GM19328 (cell line): ENCODE data around the gene CBLN3.

Experiments used
- ATAC-seq: cut with Tn5 transposase; IDR thresholded peaks from one replicate; pipeline ENCODE4 v1.9.1; 2021; ENCODE audit warnings: mild to moderate bottlenecking, moderate library complexity; ENCODE audit not compliant: unreplicated experiment

Gene CBLN3

DNA sequence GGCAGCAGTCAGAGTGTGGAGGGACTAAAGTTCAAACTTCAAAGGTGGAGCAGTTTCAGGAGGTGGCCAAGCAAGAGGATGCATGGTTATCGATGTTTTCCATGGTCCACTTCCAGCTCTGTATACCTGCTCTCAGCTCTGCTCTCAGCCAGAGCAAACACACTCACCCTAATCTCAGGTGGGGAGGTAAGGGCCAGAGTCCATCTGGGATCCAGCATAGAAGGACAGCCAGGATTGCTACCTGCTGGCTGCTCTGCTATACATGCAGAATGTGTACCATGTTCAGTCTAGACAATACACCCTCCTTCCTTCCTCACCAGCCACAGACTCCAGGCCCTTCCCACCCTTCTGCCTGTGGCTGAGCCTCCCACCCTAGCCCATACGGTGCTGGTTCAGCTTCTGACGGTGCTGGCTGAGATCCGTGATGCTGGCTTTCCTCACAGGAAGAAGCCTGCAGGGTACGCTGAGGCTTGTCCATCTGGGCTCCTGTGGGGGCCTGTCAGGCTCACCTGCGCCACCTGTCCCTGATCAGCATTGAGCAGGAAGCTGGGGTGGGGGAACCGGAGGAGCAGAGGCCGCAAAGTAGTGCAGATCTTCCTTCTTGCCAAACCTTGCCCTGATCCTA, 2.4 kb downstream of the CBLN3 start:
- ATAC-seq = no peak

GRCh38 chr14:24426150-24426911, 3.1 kb downstream of the CBLN3 start:
- no peak for ATAC-seq

- no peak for ATAC-seq
These were observed 3.8 kb downstream of the CBLN3 start for GRCh38 chr14:24425704-24426103.

DNA sequence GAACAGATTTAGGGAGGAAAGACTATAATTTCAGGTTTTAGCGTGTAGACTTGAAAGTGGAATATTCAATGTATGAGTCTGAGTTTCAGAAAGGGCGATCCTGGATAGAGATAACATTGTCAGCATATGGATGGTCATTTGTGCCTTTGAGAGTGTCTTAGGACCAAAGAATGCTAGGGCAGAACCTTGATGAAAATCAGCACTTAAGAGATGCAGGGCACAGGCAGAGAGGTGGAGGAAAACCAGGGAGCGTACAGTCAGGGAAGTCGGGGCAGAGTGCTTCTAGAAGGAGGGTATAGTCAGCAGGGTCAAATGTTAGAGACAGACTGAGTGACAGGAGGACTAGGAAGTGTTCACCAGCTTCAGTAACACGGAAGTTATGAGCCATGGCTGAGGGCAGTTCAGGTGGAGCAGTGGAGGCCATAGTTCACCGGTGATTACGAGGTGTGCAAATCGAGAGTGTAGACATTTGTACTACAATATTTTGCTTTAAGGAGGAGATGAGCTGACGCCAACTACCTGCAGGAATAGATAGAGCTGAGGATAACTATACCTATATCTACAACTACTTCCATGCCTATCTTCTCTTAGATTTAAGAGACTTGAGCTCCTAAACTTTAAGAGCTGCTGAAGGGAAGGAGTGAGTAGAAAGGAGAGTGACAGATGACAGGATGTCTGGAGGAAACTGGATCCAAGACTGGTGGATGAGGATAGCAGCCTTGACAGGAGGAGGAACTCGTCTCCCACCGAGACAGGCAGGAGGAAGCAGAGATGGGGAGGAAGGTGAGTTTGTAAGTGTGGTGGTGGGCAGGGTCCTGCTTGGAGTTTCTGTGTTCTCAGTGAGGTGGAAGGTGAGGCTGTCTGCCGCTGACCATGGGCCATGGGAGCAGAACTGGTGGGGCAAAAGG, 6.5 kb downstream of the CBLN3 start:
- no peak for ATAC-seq

DNA sequence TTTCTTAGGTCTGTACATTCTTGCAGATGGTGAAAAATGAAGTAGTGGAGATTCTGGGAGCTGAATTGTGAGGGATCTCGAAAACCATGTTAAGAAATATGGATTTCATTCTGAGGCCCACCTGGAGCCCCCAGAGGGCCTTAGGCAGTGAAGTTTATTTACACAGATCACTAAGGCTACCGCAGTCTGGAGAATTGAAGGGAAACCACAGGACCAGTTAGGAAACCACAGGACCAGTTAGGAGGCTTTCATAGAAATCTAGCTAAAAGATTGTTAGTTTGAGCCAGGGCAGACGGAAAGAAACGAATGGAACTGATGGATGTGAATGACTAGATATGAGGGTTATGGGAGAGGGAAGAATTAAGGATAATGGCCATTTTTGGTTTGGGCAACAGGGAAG, 7.2 kb downstream of the CBLN3 start:
- no peak for ATAC-seq

GRCh38 chr14:24418492-24418873, 11.0 kb downstream of the CBLN3 start:
- ATAC-seq = no peak

DNA sequence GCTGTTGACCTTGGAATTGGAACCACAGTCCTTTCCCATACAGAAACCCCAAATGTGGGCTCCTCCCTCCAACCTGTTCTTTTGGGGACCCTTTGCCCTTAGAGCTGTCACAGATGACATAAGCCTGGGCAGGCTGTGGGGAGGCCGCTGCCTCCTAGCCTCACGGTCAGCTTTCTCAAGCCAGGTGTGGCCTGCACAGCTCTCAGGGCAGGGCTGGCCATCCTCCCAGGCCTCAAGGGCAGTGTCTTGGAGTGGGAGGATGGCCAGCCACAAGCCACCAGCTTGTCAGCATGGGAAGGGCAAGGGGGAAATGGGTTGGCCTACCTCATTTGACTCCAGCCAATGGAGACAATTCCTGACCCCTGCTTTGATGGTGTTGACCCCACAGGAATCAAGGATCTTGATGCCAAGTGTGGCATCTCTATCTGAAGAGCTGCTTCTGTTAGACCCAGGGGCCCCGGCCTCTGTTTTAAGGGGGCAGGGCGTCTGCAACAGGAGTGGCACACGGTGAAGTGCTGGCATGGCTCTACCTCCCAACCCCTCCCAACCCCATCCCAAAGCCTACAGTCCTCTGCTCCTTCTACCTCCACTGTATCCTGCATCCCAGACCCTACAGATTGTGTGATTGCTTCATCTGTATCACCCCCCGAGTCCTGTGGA, 11.5 kb downstream of the CBLN3 start:
- ATAC-seq = no peak

DNA sequence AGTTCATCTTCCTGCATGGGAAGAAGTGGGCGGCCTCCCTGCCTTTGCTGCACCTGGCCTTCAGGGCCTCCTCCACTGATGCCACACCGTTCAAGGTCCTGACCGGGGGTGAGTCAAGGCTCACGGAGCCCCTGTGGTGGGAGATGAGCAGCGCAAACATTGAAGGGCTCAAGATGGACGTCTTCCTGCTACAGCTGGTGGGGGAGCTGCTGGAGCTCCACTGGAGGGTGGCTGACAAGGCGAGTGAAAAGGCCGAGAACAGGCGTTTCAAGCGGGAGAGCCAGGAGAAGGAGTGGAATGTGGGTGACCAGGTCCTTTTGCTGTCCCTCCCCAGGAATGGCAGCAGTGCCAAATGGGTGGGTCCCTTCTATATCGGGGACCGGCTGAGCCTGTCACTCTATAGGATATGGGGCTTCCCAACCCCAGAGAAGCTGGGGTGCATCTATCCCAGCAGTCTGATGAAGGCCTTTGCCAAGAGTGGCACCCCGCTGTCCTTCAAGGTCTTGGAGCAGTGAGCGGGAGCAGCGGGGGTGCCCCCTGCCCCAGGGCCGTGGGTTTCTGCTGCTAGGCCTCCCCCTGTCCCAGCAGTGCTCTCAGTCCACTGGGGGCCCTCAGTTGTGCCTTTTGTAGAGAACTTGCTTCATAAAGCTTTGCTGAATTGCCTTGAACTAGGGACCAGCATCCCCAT, 12.4 kb downstream of the CBLN3 start:
- no peak for ATAC-seq

DNA sequence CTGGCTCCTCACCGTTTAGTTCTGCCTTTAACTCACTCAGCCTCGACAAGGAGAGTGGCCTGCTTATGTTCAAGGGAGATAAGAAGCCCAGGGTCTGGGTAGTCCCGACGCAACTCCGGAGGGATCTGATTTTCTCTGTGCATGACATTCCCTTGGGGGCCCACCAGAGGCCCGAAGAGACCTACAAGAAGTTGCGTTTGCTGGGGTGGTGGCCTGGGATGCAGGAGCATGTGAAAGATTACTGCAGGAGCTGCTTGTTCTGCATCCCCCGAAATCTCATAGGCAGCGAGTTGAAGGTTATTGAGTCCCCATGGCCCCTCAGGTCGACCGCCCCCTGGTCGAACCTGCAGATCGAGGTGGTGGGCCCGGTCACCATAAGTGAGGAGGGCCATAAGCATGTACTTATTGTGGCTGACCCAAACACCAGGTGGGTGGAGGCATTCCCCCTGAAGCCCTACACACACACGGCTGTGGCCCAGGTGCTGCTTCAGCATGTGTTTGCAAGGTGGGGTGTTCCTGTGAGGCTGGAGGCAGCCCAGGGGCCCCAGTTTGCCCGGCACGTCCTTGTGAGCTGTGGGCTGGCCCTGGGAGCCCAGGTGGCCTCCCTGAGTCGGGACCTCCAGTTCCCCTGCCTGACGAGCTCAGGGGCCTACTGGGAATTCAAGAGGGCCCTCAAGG, 13.1 kb downstream of the CBLN3 start:
- ATAC-seq = no peak

- no peak for ATAC-seq
These were observed 13.8 kb downstream of the CBLN3 start for GRCh38 chr14:24415421-24416253.

DNA sequence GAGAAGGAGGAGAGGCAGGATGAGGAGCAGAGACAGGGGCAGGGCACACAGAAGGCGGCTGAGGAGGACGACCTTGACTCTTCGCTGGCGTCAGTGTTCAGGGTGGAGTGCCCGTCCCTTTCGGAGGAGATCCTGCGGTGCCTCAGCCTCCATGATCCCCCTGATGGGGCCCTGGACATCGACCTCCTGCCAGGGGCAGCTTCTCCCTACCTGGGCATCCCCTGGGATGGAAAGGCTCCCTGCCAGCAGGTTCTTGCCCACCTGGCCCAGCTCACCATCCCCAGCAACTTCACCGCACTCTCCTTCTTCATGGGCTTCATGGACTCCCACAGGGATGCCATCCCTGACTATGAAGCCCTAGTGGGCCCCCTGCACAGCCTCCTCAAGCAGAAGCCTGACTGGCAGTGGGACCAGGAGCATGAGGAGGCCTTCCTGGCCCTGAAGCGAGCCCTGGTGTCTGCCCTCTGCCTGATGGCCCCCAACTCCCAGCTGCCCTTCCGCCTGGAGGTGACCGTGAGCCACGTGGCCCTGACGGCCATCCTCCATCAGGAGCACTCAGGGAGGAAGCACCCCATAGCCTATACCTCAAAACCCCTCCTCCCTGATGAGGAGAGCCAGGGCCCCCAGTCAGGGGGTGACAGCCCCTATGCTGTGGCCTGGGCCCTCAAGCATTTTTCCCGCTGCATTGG, 14.6 kb downstream of the CBLN3 start:
- ATAC-seq = no peak

DNA sequence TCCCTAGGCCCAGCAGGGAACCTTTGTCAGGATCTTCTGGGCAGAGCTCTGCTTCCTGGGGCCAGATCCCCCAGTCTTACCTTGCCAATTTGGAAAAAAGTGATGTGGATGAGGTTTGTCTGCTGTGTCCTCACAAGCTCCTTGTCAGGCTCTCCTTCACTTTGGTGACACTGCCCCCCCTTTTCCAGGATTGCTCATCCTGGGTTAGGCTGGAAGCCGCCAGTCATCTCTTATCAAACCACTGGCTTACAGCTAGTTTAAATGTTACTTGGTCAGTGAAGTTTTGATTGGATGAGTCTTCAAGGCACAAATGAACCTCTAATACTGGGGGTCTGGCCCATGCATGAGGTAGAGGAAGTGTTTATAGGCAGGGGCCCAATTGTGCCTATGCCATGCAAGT, 15.4 kb downstream of the CBLN3 start:
- no peak for ATAC-seq

DNA sequence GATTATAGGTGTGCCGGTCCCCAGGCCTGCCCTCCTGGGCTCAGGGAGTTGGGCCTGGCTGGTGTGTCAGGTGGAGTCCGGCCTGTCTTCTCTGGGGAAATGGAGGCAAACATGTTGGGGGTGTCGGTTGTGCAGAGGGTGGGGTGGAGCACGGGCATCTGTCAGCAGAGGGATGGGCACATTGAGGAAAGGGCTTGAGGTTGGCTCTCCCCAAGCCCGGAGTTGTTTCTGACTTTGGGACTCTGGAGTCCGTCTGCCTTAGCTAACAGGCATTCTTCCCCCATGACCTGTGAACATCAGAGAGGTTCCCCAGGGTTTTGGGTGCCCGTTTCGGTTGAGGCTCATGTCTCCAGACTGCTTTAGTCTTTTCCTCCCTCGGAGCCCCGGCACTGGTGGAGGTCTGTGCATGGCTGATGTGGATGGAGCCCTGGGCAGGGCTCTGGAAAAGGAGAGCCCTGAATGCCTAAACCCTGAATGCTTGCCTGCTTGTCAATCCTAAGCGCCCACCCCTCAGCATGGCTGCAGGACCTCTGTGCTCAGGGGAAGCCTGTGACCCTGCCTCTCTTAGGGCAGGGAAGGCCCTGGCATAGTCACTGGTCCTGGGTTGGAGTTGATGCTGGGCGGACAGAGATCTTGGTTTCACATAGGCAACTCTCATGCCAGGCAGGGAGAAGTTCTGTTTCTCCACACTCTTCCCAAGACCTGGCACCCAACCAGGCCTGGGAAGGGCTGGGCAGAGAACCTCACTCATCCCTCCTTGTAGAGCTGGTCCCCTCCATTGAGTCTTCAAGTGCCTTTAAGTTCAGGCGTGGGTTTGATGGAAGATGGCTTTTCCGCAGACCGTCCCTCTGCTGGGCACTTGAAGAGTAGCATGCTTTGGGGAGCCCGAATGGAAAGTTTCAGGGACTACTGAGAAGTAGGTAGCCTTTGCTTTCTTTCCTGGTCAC, 17.8 kb downstream of the CBLN3 start:
- ATAC-seq = no peak

- no peak for ATAC-seq
These were observed 19.5 kb downstream of the CBLN3 start for GRCh38 chr14:24409956-24410355.

- ATAC-seq = no peak
These were observed 20.3 kb downstream of the CBLN3 start for GRCh38 chr14:24409192-24409591.

- no peak for ATAC-seq
These were observed 20.7 kb downstream of the CBLN3 start for GRCh38 chr14:24408764-24409163.

GRCh38 chr14:24407608-24408325, 21.7 kb downstream of the CBLN3 start:
- ATAC-seq = no peak
